Parathyroid adenoma (tissue), 2 donors: ENCODE measurements around the gene ENOX1.

Experiments used
- H2AFZ ChIP-seq: fragments of 300-600 bp; sonication (generic); one replicate; pipeline ENCODE4 v1.7.0; 2017; ENCODE audit warnings: antibody characterized with exemption, mild to moderate bottlenecking
- H3K27ac ChIP-seq: fragments of 300-600 bp; sonication (generic); one replicate; pipeline ENCODE4 v1.7.0; 2017
- H3K27me3 ChIP-seq: fragments of 300-600 bp; sonication (generic); one replicate; pipeline ENCODE4 v1.7.0; 2017; ENCODE audit warnings: low read length; ENCODE audit not compliant: control insufficient read depth, insufficient read depth
- H3K36me3 ChIP-seq: fragments of 300-600 bp; sonication (generic); one replicate; pipeline ENCODE4 v1.7.0; 2017; ENCODE audit warnings: low read length; ENCODE audit not compliant: control insufficient read depth, insufficient read depth
- H3K4me1 ChIP-seq: fragments of 300-600 bp; sonication (generic); one replicate; pipeline ENCODE4 v1.7.0; 2017; ENCODE audit warnings: control low read depth
- H3K4me2 ChIP-seq: fragments of 300-600 bp; sonication (generic); one replicate; pipeline ENCODE4 v1.7.0; 2017; ENCODE audit warnings: low read length
- H3K4me3 ChIP-seq: fragments of 300-600 bp; sonication (generic); one replicate; pipeline ENCODE4 v1.7.0; 2017; ENCODE audit warnings: low read depth, low read length
- H3K79me2 ChIP-seq: fragments of 300-600 bp; sonication (generic); one replicate; pipeline ENCODE4 v1.7.0; 2017; ENCODE audit warnings: control low read depth
- H3K9ac ChIP-seq: fragments of 300-600 bp; sonication (generic); one replicate; pipeline ENCODE4 v1.7.0; 2017; ENCODE audit warnings: mild to moderate bottlenecking
- H3K9me3 ChIP-seq: fragments of 300-600 bp; sonication (generic); one replicate; pipeline ENCODE4 v1.7.0; 2017; ENCODE audit warnings: low read length; ENCODE audit not compliant: control insufficient read depth
- CTCF ChIP-seq: fragments of 300-600 bp; sonication (generic); IDR thresholded peaks from one replicate; pipeline ENCODE4 v1.7.0; 2017; ENCODE audit warnings: antibody characterized with exemption, mild to moderate bottlenecking
- donor health status: primary hyperparathyroidism.

ENOX1 gene

GRCh38 chr13:43445668-43446067 lies 341.1 kb downstream of the ENOX1 start:
- TF ChIP-seq CTCF = no peak
- H3K4me1 ChIP-seq = no peaks in the 10 kb centered on the region

GRCh38 chr13:43444081-43444480 lies 342.7 kb downstream of the ENOX1 start:
- Histone ChIP-seq H3K9me3 (no peaks in the 10 kb centered on the region), H3K4me1 (no peaks in the 10 kb centered on the region), H3K4me3 (no peak overlapping the region), H3K27ac (no peak overlapping the region), H3K4me2 (no peak overlapping the region), H3K27me3 (no peaks in the 10 kb centered on the region), H3K9ac (no peak overlapping the region), H3K36me3 (no peaks in the 10 kb centered on the region), H2AFZ (no peak overlapping the region), H3K79me2 (no peaks in the 10 kb centered on the region)
- TF ChIP-seq CTCF = no peak

More at GRCh38 chr13:43445668-43446067, 341.1 kb downstream of the ENOX1 start:
- Histone ChIP-seq H3K9ac (no peak overlapping the region), H3K27me3 (no peaks in the 10 kb centered on the region), H3K4me2 (no peak overlapping the region), H3K9me3 (no peaks in the 10 kb centered on the region), H3K27ac (no peak overlapping the region), H3K4me3 (no peak overlapping the region), H3K79me2 (no peaks in the 10 kb centered on the region), H2AFZ (no peak overlapping the region), H3K36me3 (no peaks in the 10 kb centered on the region)

- Histone ChIP-seq H3K27ac (no peak overlapping the region), H3K4me2 (no peak overlapping the region), H3K27me3 (no peaks in the 10 kb centered on the region), H3K9ac (no peak overlapping the region), H2AFZ (no peak overlapping the region), H3K9me3 (no peaks in the 10 kb centered on the region), H3K4me3 (no peak overlapping the region), H3K79me2 (no peaks in the 10 kb centered on the region), H3K4me1 (no peaks in the 10 kb centered on the region), H3K36me3 (no peaks in the 10 kb centered on the region)
- TF ChIP-seq CTCF = no peak
These were observed 344.8 kb downstream of the ENOX1 start for GRCh38 chr13:43441899-43442499.

- Histone ChIP-seq H3K4me2 (no peak overlapping the region), H3K27me3 (no peaks in the 10 kb centered on the region), H3K9me3 (no peaks in the 10 kb centered on the region), H3K27ac (no peak overlapping the region), H3K4me3 (no peak overlapping the region), H3K79me2 (no peaks in the 10 kb centered on the region), H3K4me1 (no peaks in the 10 kb centered on the region), H3K36me3 (no peaks in the 10 kb centered on the region), H2AFZ (no peak overlapping the region), H3K9ac (no peak overlapping the region)
- no peak for TF ChIP-seq CTCF
These were observed 345.3 kb downstream of the ENOX1 start for GRCh38 chr13:43441464-43441863.

- Histone ChIP-seq H3K36me3 (no peaks in the 10 kb centered on the region), H2AFZ (no peak overlapping the region), H3K4me2 (no peak overlapping the region), H3K9ac (no peak overlapping the region), H3K9me3 (no peaks in the 10 kb centered on the region), H3K27me3 (no peaks in the 10 kb centered on the region), H3K4me1 (no peaks in the 10 kb centered on the region), H3K27ac (no peak overlapping the region), H3K79me2 (no peaks in the 10 kb centered on the region), H3K4me3 (no peak overlapping the region)
- TF ChIP-seq CTCF = no peak
These were observed 352.6 kb downstream of the ENOX1 start for GRCh38 chr13:43434191-43434590.
